Measurements from ENCODE around the gene AMHR2. TPM values are rescaled to one million over a fixed set of nuclear protein-coding genes. Genes with fewer than 3 reads are reported as not detected.
A peak's percentile ranks its signal among the peaks of the same experiment; 100 is the strongest.
"Not testable (repeated sequence)": the region's sequence is repeated elsewhere in the genome, so short reads cannot be mapped to it uniquely, and the experiment has no call there.

AMHR2 gene
- total RNA-seq, 1 experiment from 2014 or later: 1.6 TPM

DNA sequence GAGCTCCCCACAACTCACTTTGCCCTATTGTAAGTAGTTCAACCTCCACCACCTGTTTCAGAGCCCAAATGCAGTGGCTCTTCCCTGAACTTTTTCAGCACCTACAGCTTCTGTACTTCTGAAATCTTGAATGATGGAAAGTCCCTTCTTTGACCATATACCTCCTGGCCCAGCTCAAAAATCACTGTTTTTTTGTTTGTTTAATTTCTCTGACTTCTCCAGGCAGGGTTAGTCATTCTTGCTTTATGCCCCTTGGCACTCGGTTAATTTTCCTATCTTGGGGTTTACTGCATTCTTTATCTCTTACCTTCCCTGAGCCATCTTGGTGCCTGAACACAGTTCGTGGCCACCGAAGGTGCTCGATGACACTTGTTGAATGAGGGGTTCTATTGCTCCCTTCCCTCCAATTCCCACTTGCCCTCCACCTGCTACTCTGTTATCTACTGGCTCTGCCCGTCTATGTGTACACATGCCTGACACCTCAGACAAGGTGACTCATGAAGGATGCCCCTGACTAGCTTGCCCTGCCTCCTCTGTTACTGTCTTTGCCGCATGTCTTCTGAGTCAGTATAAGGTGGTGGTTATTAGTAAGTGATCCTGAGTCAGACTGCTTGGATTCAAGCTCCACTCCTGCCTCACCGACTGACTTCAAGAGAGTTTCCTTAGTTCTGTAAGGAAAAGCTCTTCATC lies 4.4 kb downstream of the AMHR2 start:
- DNase-seq: no peak
- Histone ChIP-seq H3K27me3 (ENCODE audit: control insufficient read depth, insufficient read depth, low read length) (no peaks in the 10 kb centered on the region), H3K4me3 (ENCODE audit: insufficient read depth, low read depth, low read length) (no peak overlapping the region), H3K36me3 (replicated peaks; ENCODE audit: control insufficient read depth, insufficient read depth, low read length) (no peaks in the 10 kb centered on the region)

GRCh38 chr12:53428741-53429140 lies 5.1 kb downstream of the AMHR2 start:
- DNase-seq: no peak
- Histone ChIP-seq H3K4me3 (ENCODE audit: insufficient read depth, low read depth, low read length) (no peak overlapping the region), H3K36me3 (replicated peaks; ENCODE audit: control insufficient read depth, insufficient read depth, low read length) (no peaks in the 10 kb centered on the region), H3K27me3 (ENCODE audit: control insufficient read depth, insufficient read depth, low read length) (no peaks in the 10 kb centered on the region)

DNA sequence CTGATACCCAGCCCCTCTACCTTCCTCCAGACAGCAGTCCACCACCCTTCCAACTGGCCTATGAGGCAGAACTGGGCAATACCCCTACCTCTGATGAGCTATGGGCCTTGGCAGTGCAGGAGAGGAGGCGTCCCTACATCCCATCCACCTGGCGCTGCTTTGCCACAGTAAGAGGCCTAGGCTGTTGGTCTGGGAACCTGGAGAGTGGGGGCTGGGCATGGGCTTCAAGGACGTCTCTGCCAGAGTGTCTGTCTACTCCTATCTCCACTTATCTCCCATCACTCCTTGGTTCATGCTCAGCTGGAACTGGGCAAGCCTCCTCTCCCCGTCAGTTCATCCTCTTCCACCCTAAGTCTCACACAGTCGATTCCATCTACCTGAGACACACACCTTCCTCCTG lies 6.5 kb downstream of the AMHR2 start:
- H3K4me3 ChIP-seq (ENCODE audit: insufficient read depth, low read depth, low read length): no peak overlapping the region
- H3K27me3 ChIP-seq (ENCODE audit: control insufficient read depth, insufficient read depth, low read length): no peaks in the 10 kb centered on the region
- no peak for DNase-seq
- no peaks in the 10 kb centered on the region for H3K36me3 ChIP-seq (replicated peaks; ENCODE audit: control insufficient read depth, insufficient read depth, low read length)

GRCh38 chr12:53431187-53431586 lies 7.5 kb downstream of the AMHR2 start:
- H3K27me3 ChIP-seq (ENCODE audit: control insufficient read depth, insufficient read depth, low read length): no peaks in the 10 kb centered on the region
- DNase-seq: no peak
- no peaks in the 10 kb centered on the region for H3K36me3 ChIP-seq (replicated peaks; ENCODE audit: control insufficient read depth, insufficient read depth, low read length)
- no peak overlapping the region for H3K4me3 ChIP-seq (ENCODE audit: insufficient read depth, low read depth, low read length)

- H3K27me3 ChIP-seq (ENCODE audit: control insufficient read depth, insufficient read depth, low read length); DNase-seq; H3K4me3 ChIP-seq (ENCODE audit: insufficient read depth, low read depth, low read length); H3K36me3 ChIP-seq (replicated peaks; ENCODE audit: control insufficient read depth, insufficient read depth, low read length): not testable (repeated sequence)
Measured at GRCh38 chr12:53435326-53435725, 11.7 kb downstream of the AMHR2 start.

DNA sequence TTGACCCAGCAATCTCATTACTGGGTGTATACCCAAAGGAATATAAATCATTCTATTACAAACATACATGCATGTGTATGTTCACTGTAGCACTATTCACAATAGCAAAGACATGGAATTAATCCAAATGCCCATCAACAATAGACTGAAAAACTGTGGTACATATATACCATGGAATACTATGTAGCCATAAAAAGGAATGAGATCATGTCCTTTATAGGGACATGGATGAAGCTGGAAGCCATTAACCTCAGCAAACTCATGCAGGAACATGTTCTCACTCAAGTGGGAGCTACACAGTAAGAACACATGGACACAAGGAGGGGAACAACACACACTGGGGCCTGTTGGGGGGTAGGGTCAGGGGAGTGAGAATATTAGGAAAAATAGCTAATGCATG lies 15.9 kb downstream of the AMHR2 start:
- not testable (repeated sequence) for H3K4me3 ChIP-seq (ENCODE audit: insufficient read depth, low read depth, low read length); H3K36me3 ChIP-seq (replicated peaks; ENCODE audit: control insufficient read depth, insufficient read depth, low read length); H3K27me3 ChIP-seq (ENCODE audit: control insufficient read depth, insufficient read depth, low read length); DNase-seq

DNA sequence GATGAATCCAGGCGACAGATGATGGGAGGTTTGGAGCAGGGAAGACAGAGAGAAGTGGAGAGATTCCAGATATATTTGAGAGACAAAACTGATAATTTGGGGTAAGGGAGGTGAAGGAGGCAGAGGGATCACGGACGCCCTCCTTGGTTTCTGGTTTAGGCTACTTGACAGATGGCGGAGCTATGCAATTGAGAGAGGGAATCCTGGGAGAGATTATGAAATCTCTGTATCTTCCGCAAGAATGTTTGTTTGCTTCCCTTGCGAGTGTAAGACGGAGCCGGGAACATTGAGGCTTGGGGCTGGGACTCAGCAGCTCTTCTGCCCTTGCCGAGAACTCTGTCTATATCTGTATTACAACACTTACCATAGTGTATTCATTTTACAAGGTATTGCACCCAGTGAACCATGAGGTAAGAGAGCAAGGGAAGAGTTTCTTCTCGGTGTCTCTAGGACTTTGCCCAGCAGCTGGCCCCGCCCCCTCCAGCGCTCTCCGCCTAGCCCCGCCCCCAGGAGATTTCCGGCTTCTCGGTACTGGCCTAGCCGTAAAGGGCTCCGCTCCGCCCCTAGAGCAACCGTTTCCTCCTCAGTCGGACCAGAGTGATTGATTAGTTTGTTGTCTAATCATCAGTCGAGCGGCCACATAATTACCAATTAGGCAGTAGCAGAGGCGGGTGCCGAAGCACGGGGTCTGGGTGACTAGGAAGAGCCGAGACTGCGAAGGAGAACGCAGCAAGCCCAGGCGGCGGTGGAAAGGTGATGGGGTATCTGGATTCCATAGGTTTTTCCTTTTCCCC lies 17.6 kb downstream of the AMHR2 start, which contains the start of gene PRR13:
Gene PRR13, plus strand, starts transcription at position 695 of the 794 bp plus-strand sequence. CDS start 981 bp downstream, outside the sequence.
- no peaks in the 10 kb centered on the region for H3K27me3 ChIP-seq (ENCODE audit: control insufficient read depth, insufficient read depth, low read length)
- peak; percentile 98 for DNase-seq
- peak within 1 kb of the TSS; percentile 85 for H3K4me3 ChIP-seq (ENCODE audit: insufficient read depth, low read depth, low read length)
- H3K36me3 ChIP-seq (replicated peaks; ENCODE audit: control insufficient read depth, insufficient read depth, low read length): peaks cover 7% of the 10 kb centered on the region

- peaks cover 9% of the 10 kb centered on the region for H3K36me3 ChIP-seq (replicated peaks; ENCODE audit: control insufficient read depth, insufficient read depth, low read length)
- DNase-seq: no peak
- no peaks in the 10 kb centered on the region for H3K27me3 ChIP-seq (ENCODE audit: control insufficient read depth, insufficient read depth, low read length)
- no peak overlapping the region for H3K4me3 ChIP-seq (ENCODE audit: insufficient read depth, low read depth, low read length)
Measured at GRCh38 chr12:53443955-53444354, 20.3 kb downstream of the AMHR2 start.

DNA sequence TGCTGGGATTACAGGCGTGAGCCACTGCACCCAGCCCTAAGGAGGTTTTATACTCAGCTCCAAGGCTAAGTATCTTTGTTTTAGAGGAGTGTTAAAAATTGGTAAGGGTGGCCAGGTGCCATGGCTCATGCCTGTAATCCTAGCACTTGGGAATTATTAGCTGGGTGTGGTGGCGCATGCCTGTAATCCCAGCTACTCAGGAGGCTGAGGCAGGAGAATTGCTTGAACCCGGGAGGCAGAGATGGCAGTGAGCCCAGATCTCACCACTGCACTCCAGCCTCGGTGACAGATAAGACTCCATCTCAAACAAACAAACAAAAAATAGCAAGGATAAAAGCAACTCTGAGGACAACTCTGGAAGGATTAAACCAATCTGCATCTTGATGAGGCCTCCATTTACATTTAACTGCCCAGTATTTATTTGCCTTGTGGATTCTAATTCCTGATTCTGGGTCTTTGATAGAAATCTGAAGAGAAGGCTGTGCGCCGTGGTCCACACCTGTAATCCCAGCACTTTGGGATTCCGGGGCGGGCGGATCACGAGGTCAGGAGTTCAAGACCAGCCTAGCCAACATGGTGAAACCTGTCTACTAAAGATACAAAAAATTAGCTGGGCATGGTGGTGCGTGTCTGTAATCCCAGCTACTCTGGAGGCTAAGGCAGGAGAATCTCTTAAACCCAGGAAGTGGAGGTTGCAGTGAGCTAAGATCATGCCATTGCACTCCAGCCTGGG lies 21.1 kb downstream of the AMHR2 start:
- not testable (repeated sequence) for H3K27me3 ChIP-seq (ENCODE audit: control insufficient read depth, insufficient read depth, low read length); H3K4me3 ChIP-seq (ENCODE audit: insufficient read depth, low read depth, low read length); DNase-seq

DNA sequence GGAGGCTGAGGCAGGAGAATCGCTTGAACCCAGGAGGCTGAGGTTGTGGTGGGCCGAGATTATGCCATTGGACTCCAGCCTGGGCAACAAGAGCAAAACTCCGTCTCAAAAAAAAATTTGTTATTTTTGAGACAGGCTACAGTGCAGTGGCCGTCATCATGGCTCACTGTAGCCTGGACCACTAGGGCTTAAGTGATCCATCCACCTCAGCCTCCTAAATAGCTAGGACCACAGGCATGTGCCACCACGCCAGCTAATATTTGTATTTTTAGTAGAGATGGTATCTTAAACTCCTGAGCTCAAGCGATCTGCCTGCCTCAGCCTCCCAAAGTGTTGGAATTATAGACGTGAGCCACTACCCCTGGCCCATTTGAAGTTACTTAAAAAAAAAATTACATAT lies 27.3 kb downstream of the AMHR2 start:
- peaks cover 21% of the 10 kb centered on the region for H3K36me3 ChIP-seq (replicated peaks; ENCODE audit: control insufficient read depth, insufficient read depth, low read length)
- H3K4me3 ChIP-seq (ENCODE audit: insufficient read depth, low read depth, low read length): no peak overlapping the region
- H3K27me3 ChIP-seq (ENCODE audit: control insufficient read depth, insufficient read depth, low read length): no peaks in the 10 kb centered on the region
- DNase-seq: no peak

More for the DNA sequence above, 21.1 kb downstream of the AMHR2 start:
- not testable (repeated sequence) for H3K36me3 ChIP-seq (replicated peaks; ENCODE audit: control insufficient read depth, insufficient read depth, low read length)

DNA sequence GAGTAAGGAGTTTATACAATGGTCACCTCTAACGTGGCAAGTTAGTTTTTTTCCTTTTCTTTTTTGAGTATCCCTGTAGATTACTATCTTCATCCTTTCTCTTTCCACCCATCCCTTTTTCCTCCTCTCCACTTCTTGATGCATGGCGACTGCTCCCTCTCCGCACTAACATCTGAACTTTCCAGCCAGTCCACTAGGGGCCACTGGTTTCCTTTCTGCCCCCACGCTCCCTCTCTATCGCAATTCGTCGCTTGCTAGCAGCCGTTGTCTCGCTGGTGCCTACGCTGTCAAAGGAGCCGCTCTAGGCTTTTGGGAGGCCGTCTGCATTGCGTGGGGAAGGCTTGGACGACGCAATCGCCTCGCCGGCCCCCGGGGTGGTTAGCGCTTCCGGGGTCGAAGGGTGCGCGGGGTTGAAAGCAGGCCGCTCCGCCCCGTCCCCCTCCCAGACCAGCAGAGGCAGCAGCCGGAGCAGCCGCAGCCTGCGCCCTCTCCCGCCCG lies 28.1 kb downstream of the AMHR2 start, which contains the start of gene PCBP2:
Gene PCBP2, plus strand, starts transcription at position 442 of the 498 bp plus-strand sequence. CDS start 2,699 bp downstream, outside the sequence.
- no peaks in the 10 kb centered on the region for H3K27me3 ChIP-seq (ENCODE audit: control insufficient read depth, insufficient read depth, low read length)
- peak; percentile 97 for DNase-seq
- peak within 1 kb of the TSS; percentile 90 for H3K4me3 ChIP-seq (ENCODE audit: insufficient read depth, low read depth, low read length)
- peaks cover 24% of the 10 kb centered on the region for H3K36me3 ChIP-seq (replicated peaks; ENCODE audit: control insufficient read depth, insufficient read depth, low read length)

DNA sequence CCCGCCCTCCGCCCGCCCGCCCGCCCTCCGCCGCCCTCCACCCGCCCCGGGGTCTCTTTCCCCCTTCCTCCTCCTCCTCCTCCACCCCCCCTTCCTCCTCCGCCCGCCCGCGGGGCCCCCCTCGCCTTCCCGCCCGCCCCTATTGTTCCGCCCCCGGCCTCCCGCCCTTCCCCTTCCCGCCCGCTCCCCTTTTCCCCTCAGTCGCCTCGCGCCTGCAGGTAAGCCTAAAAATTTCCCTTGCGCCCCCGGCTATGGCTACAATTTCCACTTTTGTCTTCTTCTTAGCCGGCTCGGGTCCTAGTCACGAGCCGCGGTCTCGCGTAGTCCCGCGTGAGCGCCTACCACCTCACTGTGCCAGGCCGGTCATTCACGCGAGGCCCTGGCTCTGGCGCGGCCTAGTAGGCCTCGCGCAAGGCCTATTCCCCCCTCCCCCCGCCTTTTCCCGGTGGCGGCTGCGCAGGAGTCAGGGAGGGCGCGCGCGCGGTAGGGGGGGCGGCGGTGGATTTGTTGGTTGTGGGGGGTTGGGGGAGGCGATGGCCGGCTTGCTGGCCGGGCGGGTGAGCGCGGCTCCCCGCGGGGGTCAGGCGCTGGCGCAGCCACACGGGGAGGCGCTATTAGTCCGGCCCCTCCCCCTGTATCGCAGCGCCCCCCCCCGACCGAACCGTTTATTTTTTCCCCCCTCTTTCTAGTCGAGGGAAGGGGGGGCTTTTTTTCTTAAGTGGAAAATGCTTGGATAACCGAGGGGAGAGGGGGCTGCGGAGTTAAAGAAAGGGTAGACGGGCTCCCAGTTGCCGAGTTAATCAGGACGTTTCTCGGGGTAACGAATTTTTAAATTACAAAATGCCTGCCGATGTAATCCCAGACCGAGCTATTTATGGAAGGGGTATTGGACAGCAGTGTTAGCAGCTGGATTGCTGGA lies 28.8 kb downstream of the AMHR2 start:
- Histone ChIP-seq H3K36me3 (replicated peaks; ENCODE audit: control insufficient read depth, insufficient read depth, low read length) (peaks cover 31% of the 10 kb centered on the region), H3K27me3 (ENCODE audit: control insufficient read depth, insufficient read depth, low read length) (no peaks in the 10 kb centered on the region), H3K4me3 (ENCODE audit: insufficient read depth, low read depth, low read length) (peak overlapping the region; percentile 90)
- DNase-seq: peak; percentile 96

- no peak for DNase-seq
- no peaks in the 10 kb centered on the region for H3K27me3 ChIP-seq (ENCODE audit: control insufficient read depth, insufficient read depth, low read length)
- peaks cover 43% of the 10 kb centered on the region for H3K36me3 ChIP-seq (replicated peaks; ENCODE audit: control insufficient read depth, insufficient read depth, low read length)
- H3K4me3 ChIP-seq (ENCODE audit: insufficient read depth, low read depth, low read length): no peak overlapping the region
Measured at GRCh38 chr12:53453953-53454640, 30.4 kb downstream of the AMHR2 start.

Data from H7 (cell line).